Activated T-cell treated with anti-CD3 and anti-CD28 coated beads for 24 hours (primary cell): ENCODE measurements around the gene PCMTD2.

Experiments used
- DNase-seq: peaks from one replicate; pipeline ENCODE4 v3.0.0-alpha.2; 2020; ENCODE audit warnings: low read depth

The PCMTD2 gene

GRCh38 chr20:64238851-64239387, 16.6 kb upstream of the PCMTD2 start:
- no peak for DNase-seq

- DNase-seq: no peak
Observed at GRCh38 chr20:64239449-64240242, 15.9 kb upstream of the PCMTD2 start.

GRCh38 chr20:64240243-64241015, 15.1 kb upstream of the PCMTD2 start:
- DNase-seq: no peak

GRCh38 chr20:64241061-64241460, 14.5 kb upstream of the PCMTD2 start:
- DNase-seq: no peak

GRCh38 chr20:64242003-64242796, 13.3 kb upstream of the PCMTD2 start:
- no peak for DNase-seq

GRCh38 chr20:64242797-64243475, 12.6 kb upstream of the PCMTD2 start:
- DNase-seq: no peak

GRCh38 chr20:64244281-64244805, 11.2 kb upstream of the PCMTD2 start:
- DNase-seq: no peak

GRCh38 chr20:64244870-64245603, 10.5 kb upstream of the PCMTD2 start:
- DNase-seq: no peak

- DNase-seq: no peak
Observed at GRCh38 chr20:64245746-64246595, 9.6 kb upstream of the PCMTD2 start.

GRCh38 chr20:64246616-64247306, 8.8 kb upstream of the PCMTD2 start:
- DNase-seq: no peak

- DNase-seq: no peak
Observed at GRCh38 chr20:64247307-64247618, 8.3 kb upstream of the PCMTD2 start.

GRCh38 chr20:64247970-64248841, 7.3 kb upstream of the PCMTD2 start:
- no peak for DNase-seq

- no peak for DNase-seq
Observed at GRCh38 chr20:64250027-64250426, 5.5 kb upstream of the PCMTD2 start.

- DNase-seq: no peak
Observed at GRCh38 chr20:64253000-64253383, 2.6 kb upstream of the PCMTD2 start.

GRCh38 chr20:64253443-64253842, 2.1 kb upstream of the PCMTD2 start:
- DNase-seq: no peak

- no peak for DNase-seq
Observed at GRCh38 chr20:64254156-64254555, 1.4 kb upstream of the PCMTD2 start.

- no peak for DNase-seq
Observed at GRCh38 chr20:64254571-64255360, 782 bp upstream of the PCMTD2 start.
